ENCODE data around the gene ZNF784.

The ZNF784 gene, protein sequence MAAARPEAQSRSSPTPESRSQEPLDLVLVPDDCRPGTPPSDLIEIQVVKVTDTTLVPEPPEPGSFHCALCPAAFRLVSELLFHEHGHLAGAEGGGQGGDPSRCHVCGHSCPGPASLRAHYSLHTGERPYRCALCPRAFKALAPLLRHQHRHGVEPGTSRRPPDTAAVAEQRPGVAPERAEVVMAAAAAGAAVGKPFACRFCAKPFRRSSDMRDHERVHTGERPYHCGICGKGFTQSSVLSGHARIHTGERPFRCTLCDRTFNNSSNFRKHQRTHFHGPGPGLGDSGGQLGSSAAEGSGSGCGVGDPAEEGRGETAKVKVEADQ

DNA sequence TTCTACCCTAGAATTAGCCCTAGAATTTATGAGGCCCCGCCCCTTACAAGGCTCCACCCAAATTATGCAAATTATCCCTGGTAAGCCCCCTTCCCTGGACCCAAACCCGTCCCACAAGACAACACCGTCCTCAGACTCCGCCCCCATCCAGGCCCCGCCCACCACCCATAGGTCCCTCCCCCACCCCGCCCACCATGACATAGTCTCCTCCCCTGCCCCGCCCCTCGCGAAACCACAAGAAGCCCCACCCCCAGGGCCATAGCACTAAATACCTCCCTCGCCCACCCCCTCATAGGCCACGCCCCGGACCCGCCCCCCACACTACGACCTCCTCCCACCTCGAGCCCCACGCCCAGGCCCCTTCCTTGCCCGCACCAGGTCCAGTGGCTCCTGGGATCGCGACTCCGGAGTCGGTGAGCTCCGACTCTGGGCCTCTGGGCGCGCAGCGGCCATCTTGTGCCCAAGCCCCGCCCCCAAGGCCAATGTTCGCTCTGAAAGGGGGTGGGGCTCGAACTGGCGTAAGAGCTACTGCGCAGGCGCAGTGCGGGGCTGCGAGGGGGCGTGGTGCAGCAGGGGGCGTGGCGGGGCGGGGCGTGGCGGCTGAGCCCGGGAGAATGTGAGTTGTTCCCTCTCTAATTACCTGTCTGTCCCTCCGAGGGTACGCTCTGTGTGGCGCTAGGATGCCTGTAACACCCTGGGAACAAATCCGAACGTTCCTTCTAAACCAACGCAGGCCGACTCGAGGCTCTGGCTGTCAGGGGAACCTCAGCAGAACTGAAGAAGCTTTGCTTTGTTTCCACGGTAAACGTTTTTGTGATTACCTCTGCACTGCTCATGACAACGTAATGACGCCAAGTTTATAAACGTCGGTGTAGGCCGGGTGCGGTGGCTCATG lies at the start of gene ZNF784:
Gene ZNF784 (minus strand): TSS at position 458 of the 895 bp plus-strand sequence. CDS start 5 bp downstream, at position 453.
- peak; percentile 86 for DNase-seq

DNA sequence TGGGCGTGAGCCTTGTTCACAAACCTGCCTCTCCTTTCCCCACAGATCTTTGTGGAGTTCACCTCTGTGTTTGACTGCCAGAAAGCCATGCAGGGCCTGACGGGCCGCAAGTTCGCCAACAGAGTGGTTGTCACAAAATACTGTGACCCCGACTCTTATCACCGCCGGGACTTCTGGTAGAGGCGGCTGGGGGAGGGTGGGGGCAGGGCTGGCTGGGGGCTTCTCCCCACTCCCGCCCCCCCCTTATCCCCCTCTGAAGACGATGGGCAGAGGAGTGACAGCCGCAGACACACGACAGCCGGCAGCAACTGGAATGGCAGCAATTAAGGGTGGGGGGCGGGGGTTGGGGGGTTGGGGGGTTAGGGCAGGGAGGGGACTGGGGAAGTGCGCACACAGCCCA lies 49.5 kb upstream of the ZNF784 start:
- no peak for DNase-seq

DNA sequence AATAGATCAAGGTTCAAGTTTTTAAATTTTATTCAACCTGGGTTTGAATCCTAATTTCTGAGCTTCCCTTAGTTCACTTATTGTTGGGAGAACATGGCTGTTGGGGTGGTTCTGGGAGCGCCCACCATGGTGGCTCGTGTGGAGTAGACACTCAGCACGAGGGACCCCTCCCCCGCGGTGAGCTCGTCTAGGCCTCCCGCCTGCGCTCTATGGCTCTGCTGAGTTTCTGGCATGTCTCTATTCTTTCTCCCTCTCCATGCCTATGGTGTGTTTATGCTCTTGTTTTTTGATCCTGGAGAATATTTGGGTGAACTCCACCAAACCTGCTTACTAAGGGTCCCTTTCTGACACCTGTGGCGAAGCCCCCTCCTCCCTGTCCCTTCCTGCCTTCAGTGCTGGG lies 49.1 kb upstream of the ZNF784 start:
- no peak for DNase-seq

- DNase-seq = no peak
Measured at GRCh38 chr19:55672418-55672817, 48.1 kb upstream of the ZNF784 start.

- no peak for DNase-seq
Measured at GRCh38 chr19:55671054-55671378, 46.6 kb upstream of the ZNF784 start.

DNA sequence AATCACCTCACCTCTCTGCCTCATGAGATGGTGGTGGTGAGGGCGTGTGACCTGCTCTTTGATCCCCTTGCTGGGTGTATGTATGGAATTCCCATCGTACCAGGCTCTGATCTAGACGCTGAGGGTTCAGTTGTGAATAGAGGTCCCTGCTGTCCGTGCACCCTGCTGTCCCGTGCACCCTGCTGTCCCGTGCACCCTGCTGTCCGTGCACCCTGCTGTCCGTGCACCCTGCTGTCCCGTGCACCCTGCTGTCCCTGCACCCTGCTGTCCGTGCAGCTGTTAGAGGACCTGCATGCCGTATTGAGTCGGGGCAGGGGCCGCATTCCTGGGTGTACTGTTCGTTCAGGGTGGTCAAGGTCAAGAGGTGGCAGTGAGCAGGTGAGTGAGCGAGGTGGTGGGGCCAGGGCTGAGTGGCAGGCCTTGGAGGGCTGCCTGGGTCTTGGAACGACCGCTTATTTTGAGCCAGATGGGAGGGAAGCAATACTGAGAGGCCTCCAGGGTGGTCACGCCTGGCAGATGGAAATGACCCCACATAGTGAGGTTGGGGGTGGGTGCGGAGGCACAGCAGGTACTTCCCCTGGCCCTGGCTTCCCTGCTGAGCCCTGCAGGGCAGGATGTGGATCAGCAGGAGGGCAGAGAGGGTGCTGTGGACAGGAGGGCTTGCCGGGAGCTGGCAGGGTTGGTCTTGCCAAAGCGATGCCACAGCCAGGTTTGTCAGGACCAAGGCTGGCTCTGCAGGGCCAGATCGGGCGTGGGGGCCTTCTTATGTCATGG lies 46.1 kb upstream of the ZNF784 start:
- DNase-seq = no peak

GRCh38 chr19:55669418-55670279 lies 45.3 kb upstream of the ZNF784 start:
- no peak for DNase-seq

DNA sequence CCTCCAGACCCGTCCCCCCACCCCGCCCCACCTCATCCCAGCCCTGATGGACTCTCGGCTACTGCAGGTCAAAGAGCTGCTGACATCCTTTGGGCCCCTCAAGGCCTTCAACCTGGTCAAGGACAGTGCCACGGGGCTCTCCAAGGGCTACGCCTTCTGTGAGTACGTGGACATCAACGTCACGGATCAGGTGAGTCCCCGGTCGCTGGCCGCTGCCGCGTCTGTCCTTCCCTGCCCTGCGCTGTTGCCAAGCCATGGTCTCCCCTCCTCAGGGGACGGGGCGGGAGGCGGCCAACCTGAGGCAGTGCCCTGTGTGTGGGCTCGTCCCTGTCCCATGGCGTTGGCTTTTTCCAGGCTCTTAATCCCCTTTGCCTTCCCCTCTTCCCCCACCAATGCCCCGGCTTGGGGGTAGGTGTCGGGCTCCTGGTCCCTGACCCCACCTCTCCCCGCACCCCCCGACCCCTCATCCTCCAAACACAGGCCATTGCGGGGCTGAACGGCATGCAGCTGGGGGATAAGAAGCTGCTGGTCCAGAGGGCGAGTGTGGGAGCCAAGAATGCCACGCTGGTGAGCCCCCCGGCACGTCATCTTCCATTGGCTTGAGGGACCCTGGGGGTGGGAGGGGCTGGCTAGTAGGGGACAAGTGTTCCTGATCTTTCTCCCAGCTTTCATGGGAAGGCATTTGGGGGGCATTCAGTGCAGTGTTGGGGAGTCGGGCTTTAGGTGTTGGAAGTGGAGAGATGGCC lies 44.4 kb upstream of the ZNF784 start:
- DNase-seq = no peak

GRCh38 chr19:55667958-55668357 lies 43.6 kb upstream of the ZNF784 start:
- DNase-seq = no peak

- DNase-seq = no peak
Measured at GRCh38 chr19:55667511-55667910, 43.1 kb upstream of the ZNF784 start.

- DNase-seq = no peak
Measured at GRCh38 chr19:55667006-55667381, 42.6 kb upstream of the ZNF784 start.

DNA sequence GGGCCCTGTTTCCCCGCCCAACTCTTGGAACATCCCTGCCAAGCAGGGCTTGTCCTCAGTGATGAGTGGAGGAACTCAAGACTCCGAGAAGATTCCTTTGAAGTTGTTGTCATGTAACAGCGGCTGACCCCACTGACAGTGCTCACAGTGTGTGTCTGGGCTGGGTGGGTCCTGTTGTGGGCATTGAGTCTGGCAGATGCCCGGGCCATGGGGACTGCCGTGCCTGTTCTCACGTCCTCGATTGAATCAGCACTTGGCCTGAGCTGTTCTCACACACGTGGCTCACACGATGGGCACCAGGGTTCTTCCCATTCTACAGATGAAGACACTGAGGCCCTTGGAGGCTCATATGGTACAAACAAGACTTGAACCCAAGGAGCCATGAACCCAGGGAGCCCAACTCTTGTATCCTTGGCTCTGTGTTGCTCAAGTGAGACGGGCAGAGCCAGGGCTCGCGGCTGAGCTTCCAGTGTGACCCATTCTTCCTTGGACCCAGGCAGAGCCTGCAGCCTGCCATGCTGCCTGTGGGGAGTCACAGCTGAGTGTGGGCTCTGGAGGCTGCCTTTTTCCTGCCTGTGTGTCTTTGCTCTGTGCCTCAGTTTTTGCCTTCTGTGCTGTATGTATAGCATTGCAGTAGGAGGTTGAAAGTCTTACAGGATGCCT lies 42.1 kb upstream of the ZNF784 start:
- no peak for DNase-seq

DNA sequence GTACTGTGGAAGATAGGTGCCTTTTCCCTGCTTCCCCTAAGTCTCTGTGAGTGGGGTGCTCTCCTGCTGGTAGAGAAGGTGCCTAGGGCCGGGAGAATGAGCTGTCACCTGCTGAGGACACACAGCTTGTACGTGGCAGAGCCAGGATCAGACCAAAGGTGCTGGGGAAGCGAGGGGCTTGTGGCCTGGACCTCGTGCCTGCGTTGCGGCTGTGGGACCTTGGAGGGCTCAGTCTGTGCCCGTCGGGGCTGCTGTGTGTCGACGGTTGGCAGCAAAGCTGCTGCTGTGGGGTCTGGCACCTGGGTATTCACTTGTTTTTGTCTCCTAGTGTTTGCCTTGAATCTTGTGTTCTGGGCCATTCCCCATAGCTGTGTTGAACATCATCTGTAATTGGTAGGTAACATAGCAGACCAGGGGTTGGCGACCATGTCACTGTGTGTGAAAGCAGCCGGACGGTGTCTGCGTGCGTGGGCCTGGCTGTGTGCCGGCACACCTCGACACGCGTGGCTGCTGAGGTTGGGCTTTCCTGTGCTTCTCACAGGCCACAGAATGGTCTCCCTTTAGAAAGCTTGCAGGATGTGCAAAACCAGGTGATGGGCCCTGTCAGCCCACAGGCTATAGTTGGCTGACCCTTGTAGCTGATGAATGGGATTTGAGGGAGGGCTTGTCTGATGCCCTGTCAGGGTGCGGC lies 39.6 kb upstream of the ZNF784 start:
- no peak for DNase-seq

DNA sequence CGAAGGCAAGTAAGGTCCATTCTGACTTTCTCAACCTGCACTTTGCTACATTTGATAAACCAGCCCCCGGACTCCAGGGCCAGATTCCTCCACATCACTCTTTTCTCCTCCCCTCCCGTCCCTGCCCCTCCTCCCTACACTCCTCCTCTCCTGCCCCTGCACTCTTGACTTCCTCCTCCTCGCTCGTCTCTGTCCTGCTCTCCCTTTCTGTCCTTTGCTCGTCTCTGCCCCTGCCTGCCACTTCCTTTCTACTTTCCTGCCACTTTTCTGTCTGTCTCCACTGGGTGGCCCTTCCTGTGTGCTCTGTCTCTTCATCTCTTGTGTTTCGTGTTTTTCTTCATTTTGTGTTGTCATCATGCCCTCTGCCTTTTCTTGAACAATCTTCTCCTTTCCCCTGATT lies 37.5 kb upstream of the ZNF784 start:
- no peak for DNase-seq

DNA sequence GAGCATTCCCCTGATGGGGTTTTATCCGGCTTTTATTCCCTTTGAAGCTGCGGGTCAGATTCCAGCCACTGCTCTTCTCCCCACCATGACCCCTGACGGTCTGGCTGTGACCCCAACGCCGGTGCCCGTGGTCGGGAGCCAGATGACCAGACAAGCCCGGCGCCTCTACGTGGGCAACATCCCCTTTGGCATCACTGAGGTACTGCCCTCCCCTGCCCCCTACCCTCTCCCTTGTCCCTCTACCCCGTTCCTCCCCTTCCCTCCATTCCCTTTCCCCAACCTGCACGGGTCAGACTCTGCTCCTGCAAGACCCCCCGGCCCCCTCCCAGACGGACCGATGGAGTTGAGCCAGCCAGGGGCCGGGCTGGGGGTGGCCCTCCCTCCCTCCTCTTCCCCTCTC lies 36.6 kb upstream of the ZNF784 start:
- no peak for DNase-seq

DNA sequence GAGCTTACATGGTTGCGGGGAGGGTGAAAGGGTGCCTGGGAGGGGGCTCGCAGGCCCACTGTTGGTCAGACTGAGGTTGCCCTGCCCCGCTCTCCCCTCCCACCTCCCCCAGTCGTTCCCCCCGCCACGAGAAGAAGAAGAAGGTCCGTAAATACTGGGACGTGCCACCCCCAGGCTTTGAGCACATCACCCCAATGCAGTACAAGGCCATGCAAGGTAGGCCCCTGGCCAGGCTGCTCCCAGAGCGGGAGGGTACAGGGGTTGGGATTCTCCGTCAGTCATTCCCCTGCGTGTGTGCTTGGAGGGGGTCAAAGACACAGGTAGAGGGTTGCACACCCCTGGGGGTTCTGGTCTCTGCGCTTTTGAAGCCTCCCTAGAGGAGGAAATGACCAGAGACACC lies 36.0 kb upstream of the ZNF784 start:
- no peak for DNase-seq

GRCh38 chr19:55659822-55660221 lies 35.5 kb upstream of the ZNF784 start:
- no peak for DNase-seq

- no peak for DNase-seq
Measured at GRCh38 chr19:55658846-55659459, 34.6 kb upstream of the ZNF784 start.

GRCh38 chr19:55656988-55657747 lies 32.8 kb upstream of the ZNF784 start:
- no peak for DNase-seq
